Body of pancreas (tissue), 4 donors: ENCODE measurements around the gene SPOCK1.

Experiments
- POLR2A ChIP-seq, 3 donors: fragments of 450-650 bp; IDR thresholded peaks; one replicate each; pipeline ENCODE4 v1.6.1; 2016; ENCODE audit warnings: antibody characterized with exemption in 3 of 3, mild to moderate bottlenecking in 2 of 3
- TF ChIP-seq, protein P1 (sequence below), 7 experiments: fragments of 450-650 bp in 4 of 7; fragments of 200-600 bp in 3 of 7; sonication (generic) in 3 of 7; IDR thresholded peaks; one replicate each; pipeline ENCODE4 v1.5.1; 2016 to 2019; ENCODE audit warnings: antibody characterized with exemption in 7 of 7

GRCh38 chr5:137478043-137478442 is 21.1 kb downstream of the SPOCK1 start:
- no peak for TF ChIP-seq POLR2A (IDR thresholded peaks at IDR 0.05)
- TF ChIP-seq, protein P1, sequence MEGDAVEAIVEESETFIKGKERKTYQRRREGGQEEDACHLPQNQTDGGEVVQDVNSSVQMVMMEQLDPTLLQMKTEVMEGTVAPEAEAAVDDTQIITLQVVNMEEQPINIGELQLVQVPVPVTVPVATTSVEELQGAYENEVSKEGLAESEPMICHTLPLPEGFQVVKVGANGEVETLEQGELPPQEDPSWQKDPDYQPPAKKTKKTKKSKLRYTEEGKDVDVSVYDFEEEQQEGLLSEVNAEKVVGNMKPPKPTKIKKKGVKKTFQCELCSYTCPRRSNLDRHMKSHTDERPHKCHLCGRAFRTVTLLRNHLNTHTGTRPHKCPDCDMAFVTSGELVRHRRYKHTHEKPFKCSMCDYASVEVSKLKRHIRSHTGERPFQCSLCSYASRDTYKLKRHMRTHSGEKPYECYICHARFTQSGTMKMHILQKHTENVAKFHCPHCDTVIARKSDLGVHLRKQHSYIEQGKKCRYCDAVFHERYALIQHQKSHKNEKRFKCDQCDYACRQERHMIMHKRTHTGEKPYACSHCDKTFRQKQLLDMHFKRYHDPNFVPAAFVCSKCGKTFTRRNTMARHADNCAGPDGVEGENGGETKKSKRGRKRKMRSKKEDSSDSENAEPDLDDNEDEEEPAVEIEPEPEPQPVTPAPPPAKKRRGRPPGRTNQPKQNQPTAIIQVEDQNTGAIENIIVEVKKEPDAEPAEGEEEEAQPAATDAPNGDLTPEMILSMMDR (IDR thresholded peaks at IDR 0.05): no peak
